Right lobe of liver (tissue), 4 donors: ENCODE results near the gene CPE.

Source experiments
- CTCF ChIP-seq, 4 donors: fragments of 200-600 bp in 3 of 4; fragments of 450-650 bp in 1 of 4; IDR thresholded peaks; one replicate each; pipeline versions ENCODE4 v1.5.1 to v1.8.0; 2016 to 2022; ENCODE audit warnings: antibody characterized with exemption in 4 of 4, mild to moderate bottlenecking in 2 of 4
- POLR2A ChIP-seq: fragments of 450-650 bp; IDR thresholded peaks from one replicate; pipeline ENCODE4 v1.6.1; 2017; ENCODE audit warnings: antibody characterized with exemption, mild to moderate bottlenecking
- donor health status: DM: no; HTN: no; CAD: no.
- donor health status: DM: no; HTN: no; CAD: no.
- donor health status: DM: no; HTN: yes; CAD: no.

- TF ChIP-seq CTCF (IDR thresholded peaks at IDR 0.05), result no peak
- no peak for TF ChIP-seq POLR2A
Measured at GRCh38 chr4:165428957-165429356, 50.1 kb downstream of the CPE start.
